ENCODE measurements around the gene PRICKLE3. TPM values are rescaled to one million over a fixed set of nuclear protein-coding genes. Genes with fewer than 3 reads are reported as not detected.

Gene PRICKLE3
- polyA plus RNA-seq, 3 donors: 4.4 to 22.3 (median 5.4) TPM

GRCh38 chrX:49210406-49210805 lies 24.2 kb upstream of the PRICKLE3 start:
- H3K27ac ChIP-seq (ENCODE audit: low read depth in 1 of 2, low read length in 2 of 2): no peak overlapping the region
- intact Hi-C loops (cut with micrococcal nuclease): no loop called here
- H3K27me3 ChIP-seq (ENCODE audit: control insufficient read depth in 2 of 2, insufficient read depth in 2 of 2, low read length in 2 of 2): no peaks in the 10 kb centered on the region
- H3K4me3 Mint-ChIP-seq: no peak overlapping the region
- H3K9ac ChIP-seq (ENCODE audit: insufficient read depth, low read length, poor library complexity, severe bottlenecking): no peak overlapping the region
- no peaks in the 10 kb centered on the region for H3K36me3 ChIP-seq (replicated peaks in 1 of 2; ENCODE audit: control insufficient read depth in 1 of 2, insufficient read depth in 2 of 2, low read length in 2 of 2)
- no peaks in the 10 kb centered on the region for H3K4me1 ChIP-seq (ENCODE audit: control insufficient read depth in 1 of 2, insufficient read depth in 2 of 2, low read length in 2 of 2)
- H3K27me3 Mint-ChIP-seq (ENCODE audit: low read depth in 3 of 3): peaks cover 2 to 5% (median 4%) of the 10 kb centered on the region in 3 donors
- peak overlapping the region in 1 of 7 donors; percentile 34 for H3K27ac Mint-ChIP-seq
- no peaks in the 10 kb centered on the region for H3K9me3 ChIP-seq (replicated peaks in 1 of 2; ENCODE audit: control insufficient read depth in 1 of 2, insufficient read depth in 1 of 2, low read length in 2 of 2)
- H2AFZ ChIP-seq (ENCODE audit: insufficient read depth, low read depth, low read length, poor library complexity, severe bottlenecking): no peak overlapping the region
- H3K4me1 Mint-ChIP-seq: peaks cover 3% of the 10 kb centered on the region
- no peak overlapping the region for H3K4me3 ChIP-seq (replicated peaks in 1 of 3; ENCODE audit: low read depth in 2 of 3, low read length in 3 of 3)
- no peak overlapping the region for H3K4me2 ChIP-seq (replicated peaks; ENCODE audit: extremely low read depth, low read length, poor library complexity, severe bottlenecking)
- no peak for TF ChIP-seq CTCF (IDR thresholded peaks at IDR 0.05)
- no peaks in the 10 kb centered on the region for H3K36me3 Mint-ChIP-seq
- WGBS (ENCODE audit: insufficient coverage): no CpG with 5 or more reads among the region's 8 CpGs
- DNase-seq: no peak
- no peaks in the 10 kb centered on the region for H3K79me2 ChIP-seq (ENCODE audit: insufficient read depth, low read length)
- peaks cover 0 to 6% (median 1%) of the 10 kb centered on the region in 7 donors for H3K9me3 Mint-ChIP-seq
- H4K20me1 ChIP-seq (ENCODE audit: insufficient read depth, low read length): no peaks in the 10 kb centered on the region

GRCh38 chrX:49209434-49210251 lies 23.5 kb upstream of the PRICKLE3 start:
- TF ChIP-seq CTCF (IDR thresholded peaks at IDR 0.05): no peak
- H3K36me3 Mint-ChIP-seq: no peaks in the 10 kb centered on the region
- peaks cover 3% of the 10 kb centered on the region for H3K4me1 Mint-ChIP-seq
- H3K9me3 ChIP-seq (replicated peaks in 1 of 2; ENCODE audit: control insufficient read depth in 1 of 2, insufficient read depth in 1 of 2, low read length in 2 of 2): no peaks in the 10 kb centered on the region
- no peaks in the 10 kb centered on the region for H3K4me1 ChIP-seq (ENCODE audit: control insufficient read depth in 1 of 2, insufficient read depth in 2 of 2, low read length in 2 of 2)
- no peaks in the 10 kb centered on the region for H3K36me3 ChIP-seq (replicated peaks in 1 of 2; ENCODE audit: control insufficient read depth in 1 of 2, insufficient read depth in 2 of 2, low read length in 2 of 2)
- WGBS (ENCODE audit: insufficient coverage): 45% methylated on average over 6 of the region's 28 CpGs
- DNase-seq: no peak
- H3K27ac ChIP-seq (ENCODE audit: low read depth in 1 of 2, low read length in 2 of 2): no peak overlapping the region
- peaks cover 2 to 5% (median 2%) of the 10 kb centered on the region in 3 donors for H3K27me3 Mint-ChIP-seq (ENCODE audit: low read depth in 3 of 3)
- H3K79me2 ChIP-seq (ENCODE audit: insufficient read depth, low read length): no peaks in the 10 kb centered on the region
- peak overlapping the region in 2 of 3 experiments; percentile 6 to 40 for H3K4me3 ChIP-seq (replicated peaks in 1 of 3; ENCODE audit: low read depth in 2 of 3, low read length in 3 of 3)
- peaks cover 0 to 4% (median 1%) of the 10 kb centered on the region in 7 donors for H3K9me3 Mint-ChIP-seq
- no peaks in the 10 kb centered on the region for H3K27me3 ChIP-seq (ENCODE audit: control insufficient read depth in 2 of 2, insufficient read depth in 2 of 2, low read length in 2 of 2)
- peak overlapping the region; percentile 43 for H3K4me2 ChIP-seq (replicated peaks; ENCODE audit: extremely low read depth, low read length, poor library complexity, severe bottlenecking)
- H4K20me1 ChIP-seq (ENCODE audit: insufficient read depth, low read length): no peaks in the 10 kb centered on the region
- intact Hi-C loops (cut with micrococcal nuclease): no loop called here
- peak overlapping the region; percentile 63 to 67 for H3K4me3 Mint-ChIP-seq
- H2AFZ ChIP-seq (ENCODE audit: insufficient read depth, low read depth, low read length, poor library complexity, severe bottlenecking): peak overlapping the region; percentile 65
- H3K27ac Mint-ChIP-seq: no peak overlapping the region
- H3K9ac ChIP-seq (ENCODE audit: insufficient read depth, low read length, poor library complexity, severe bottlenecking): peak overlapping the region; percentile 15
